Heart right ventricle (tissue), 16 donors: ENCODE data around the gene GALNT18. TPM values are rescaled to one million over a fixed set of nuclear protein-coding genes. Genes with fewer than 3 reads are reported as not detected.

Experiments used
- ATAC-seq, 8 donors: fragments of 200-7000 bp; cut with Tn5 transposase; one replicate each; pipeline ENCODE4 v1.9.1; 2020; ENCODE audit warnings: mild to moderate bottlenecking in 8 of 8, moderate library complexity in 8 of 8, moderate number of reproducible peaks in 1 of 8
- DNase-seq, 2 donors: peaks; one replicate each; pipeline ENCODE4 v3.0.0-alpha.2; 2020
- H3K27ac ChIP-seq, 10 donors: fragments of 200-600 bp; sonication (generic) in 2 of 10; one replicate each; pipeline versions ENCODE4 v1.5.0 to v1.8.0; 2020 to 2022; ENCODE audit warnings: mild to moderate bottlenecking in 3 of 10
- H3K27me3 ChIP-seq, 7 donors: fragments of 200-600 bp; one replicate each; pipeline ENCODE4 v1.8.0; 2021 to 2022; ENCODE audit warnings: mild to moderate bottlenecking in 2 of 7
- H3K36me3 ChIP-seq, 9 donors: fragments of 200-600 bp; sonication (generic) in 1 of 9; one replicate each; pipeline versions ENCODE4 v1.5.0 to v1.8.0; 2020 to 2022; ENCODE audit warnings: mild to moderate bottlenecking in 2 of 9
- H3K4me1 ChIP-seq, 9 donors: fragments of 200-600 bp; sonication (generic) in 1 of 9; one replicate each; pipeline versions ENCODE4 v1.5.0 to v1.8.0; 2020 to 2022; ENCODE audit warnings: mild to moderate bottlenecking in 4 of 9
- H3K4me3 ChIP-seq, 10 donors: fragments of 200-600 bp; sonication (generic) in 2 of 10; one replicate each; pipeline versions ENCODE4 v1.5.0 to v1.8.0; 2020 to 2022; ENCODE audit warnings: mild to moderate bottlenecking in 7 of 10, moderate library complexity in 2 of 10
- H3K9me3 ChIP-seq, 11 donors: fragments of 200-600 bp in 10 of 11; sonication (generic) in 2 of 11; one replicate each; pipeline versions ENCODE4 v1.5.0 to v1.8.0; 2013 to 2022; ENCODE audit warnings: mild to moderate bottlenecking in 2 of 11, control low read depth in 1 of 11, moderate library complexity in 1 of 11
- CTCF ChIP-seq, 9 donors: fragments of 200-600 bp; sonication (generic) in 2 of 9; IDR thresholded peaks; one replicate each; pipeline versions ENCODE4 v1.5.0 to v1.8.0; 2021 to 2022; ENCODE audit warnings: antibody characterized with exemption in 9 of 9, mild to moderate bottlenecking in 5 of 9, moderate library complexity in 1 of 9
- WGBS, 2 donors: extraction: QIAGEN DNeasy Blood & Tissue Kit; methylation state at CpG; one replicate each; pipeline ENCODE4 v1.1.7; 2013; ENCODE audit warnings: inconsistent platforms in 1 of 2; 5-methylcytosine and 5-hydroxymethylcytosine counted together
- intact Hi-C, 10 donors: fragments of 100-400 bp; cut with DNase I; formaldehyde crosslinking; loops; one replicate each; pipeline versions ENCODE4 v1.11.1 to v1.14.2; 2022
- polyA plus RNA-seq, 2 donors: library from polyadenylated mRNA; stranded (reverse); fragments of 200-250 nt; gene quantifications; one replicate each; pipeline ENCODE4 v1.2.3, GENCODE V29; 2013
- total RNA-seq, 10 donors: library from RNA; stranded (reverse); fragmentation: NEBNext Ultra II Directional in 3 of 10; extraction: Animal tissue kit (Norgen Biotek cat#: 25700) in 3 of 10; gene quantifications; one replicate each; pipeline versions ENCODE4 v1.2.1 to v1.2.4, GENCODE V29; 2021 to 2023
- donor health status: Arrhythmogenic right ventricular cardiomyopathy.
- donor health status: ischemic (EF 13 %, LVEDD 7.1; RV severe dilation, severe dysfunction).
- donor health status: healthy with polysubstance abuse.
- donor health status: DM: no; HTN: yes; CAD: no.
- donor health status: DM: no; HTN: no; CAD: no.
- donor health status: ischemic (EF 25% LVEDD 6.9; RV normal size, moderate dysfunction).
- donor health status: ischemic (EF 25% LVEDD 5.7; RV mildly dilated, moderate dysfunction).
- donor health status: healthy.
- donor health status: DM: yes; HTN: yes; CAD: no.
- donor health status: Ischemic cardiomyopathy.
- donor health status: ischemic (EF 35%, LVEDD 5.7; RV mildly dilated, moderate dysfunction).
- donor health status: nonischemic (EF 11% LVEDD 7.7; RV severe dilation, severe dysfunction).
- donor health status: DM: yes; HTN: yes; CAD: no.
- donor health status: PGD.
- donor health status: ischemic (EF 29% LVEDD 5.4; RV normal size, mild dysfunction).
- donor health status: nonischemic (EF 23%, LVEDD 6.1; RV moderate dilation, normal function).

GALNT18 gene
- total and polyA plus RNA-seq, 12 donors = 7.0 to 29.0 (median 15.6) TPM

GRCh38 chr11:11572386-11572785, 49.4 kb downstream of the GALNT18 start:
- H3K27me3 ChIP-seq = no peaks in the 10 kb centered on the region
- no peak for TF ChIP-seq CTCF (IDR thresholded peaks at IDR 0.05)
- no peaks in the 10 kb centered on the region for H3K36me3 ChIP-seq
- ATAC-seq (no peak), DNase-seq (no peak)
- peaks cover 3 to 82% (median 48%) of the 10 kb centered on the region in 9 donors for H3K4me1 ChIP-seq
- WGBS, 2 donors = 94 to 96% methylated on average over 7 of the region's 7 CpGs
- intact Hi-C loops = loop anchor here in 1 of 10 donors (5.0 kb wide), 1 partner anchor 35 kb away; no protein-coding TSS in a partner anchor
- H3K9me3 ChIP-seq = no peaks in the 10 kb centered on the region
- no peak overlapping the region for H3K4me3 ChIP-seq
- H3K27ac ChIP-seq = no peak overlapping the region

- H3K4me1 ChIP-seq = peaks cover 5 to 82% (median 50%) of the 10 kb centered on the region in 9 donors
- WGBS, 2 donors = 98% methylated on average over 7 of the region's 7 CpGs
- ATAC-seq (no peak), DNase-seq (no peak)
- H3K9me3 ChIP-seq = no peaks in the 10 kb centered on the region
- peak overlapping the region in 2 of 10 donors; percentile 87 to 88 for H3K27ac ChIP-seq
- no peak overlapping the region for H3K4me3 ChIP-seq
- H3K36me3 ChIP-seq = no peaks in the 10 kb centered on the region
- intact Hi-C loops = loop anchor here in 1 of 10 donors (5.0 kb wide), 1 partner anchor 35 kb away; no protein-coding TSS in a partner anchor
- no peak for TF ChIP-seq CTCF (IDR thresholded peaks at IDR 0.05)
- no peaks in the 10 kb centered on the region for H3K27me3 ChIP-seq
These were observed 49.9 kb downstream of the GALNT18 start for GRCh38 chr11:11571893-11572292.

- Histone ChIP-seq H3K36me3 (no peaks in the 10 kb centered on the region), H3K4me3 (peak overlapping the region in 3 of 10 donors; percentile 25 to 39 (median 38)), H3K27me3 (no peaks in the 10 kb centered on the region), H3K9me3 (no peaks in the 10 kb centered on the region), H3K27ac (peak overlapping the region; percentile 15 to 88 (median 79)), H3K4me1 (peaks cover 5 to 82% (median 45%) of the 10 kb centered on the region in 9 donors)
- no peak for DNase-seq
- ATAC-seq = no peak
- no peak for TF ChIP-seq CTCF (IDR thresholded peaks at IDR 0.05)
- intact Hi-C loops = loop anchor here in 1 of 10 donors (5.0 kb wide), 1 partner anchor 34 kb away; no protein-coding TSS in a partner anchor
These were observed 51.0 kb downstream of the GALNT18 start for GRCh38 chr11:11570823-11571222.

- TF ChIP-seq CTCF (IDR thresholded peaks at IDR 0.05) = peak in 4 of 9 donors; percentile 4 to 40 (median 37)
- peak overlapping the region in 6 of 10 donors; percentile 4 to 39 (median 29) for H3K4me3 ChIP-seq
- 43 to 60% methylated on average over 14 of the region's 14 CpGs for WGBS, 2 donors
- ATAC-seq (peak; percentile 87 to 95 (median 92)), DNase-seq (peak; percentile 70 to 85)
- intact Hi-C loops = loop anchor here in 1 of 10 donors (5.0 kb wide), 1 partner anchor 33 kb away; no protein-coding TSS in a partner anchor
- no peaks in the 10 kb centered on the region for H3K36me3 ChIP-seq
- peaks cover 5 to 82% (median 46%) of the 10 kb centered on the region in 9 donors for H3K4me1 ChIP-seq
- no peaks in the 10 kb centered on the region for H3K9me3 ChIP-seq
- peak overlapping the region; percentile 49 to 88 (median 79) for H3K27ac ChIP-seq
- H3K27me3 ChIP-seq = no peaks in the 10 kb centered on the region
These were observed 51.8 kb downstream of the GALNT18 start for GRCh38 chr11:11569936-11570491.
